BLaER1 (cell line): ENCODE results near the gene IFT122.

ENCODE experiments used
- H3K27ac ChIP-seq: shearing (Covaris generic); formaldehyde crosslinking; 2 replicates; pipeline ENCODE4 v1.8.1; 2022
- H3K27me3 ChIP-seq: shearing (Covaris generic); formaldehyde crosslinking; 2 replicates; pipeline ENCODE4 v1.8.1; 2022
- H3K36me3 ChIP-seq: shearing (Covaris generic); formaldehyde crosslinking; 2 replicates; pipeline ENCODE4 v1.8.1; 2022
- H3K4me1 ChIP-seq: shearing (Covaris generic); formaldehyde crosslinking; 2 replicates; pipeline ENCODE4 v1.8.1; 2022
- H3K4me2 ChIP-seq: shearing (Covaris generic); formaldehyde crosslinking; 2 replicates; pipeline ENCODE4 v1.8.1; 2022
- H3K4me3 ChIP-seq: shearing (Covaris generic); formaldehyde crosslinking; 2 replicates; pipeline ENCODE4 v1.8.1; 2022
- H3K9ac ChIP-seq: shearing (Covaris generic); formaldehyde crosslinking; 2 replicates; pipeline ENCODE4 v1.8.1; 2022
- H3K9me3 ChIP-seq: shearing (Covaris generic); formaldehyde crosslinking; 2 replicates; pipeline ENCODE4 v1.8.1; 2022
- H4K20me1 ChIP-seq: shearing (Covaris generic); formaldehyde crosslinking; 2 replicates; pipeline ENCODE4 v1.8.1; 2022
- Cebpa-rat ChIP-seq: shearing (Covaris generic); IDR thresholded peaks from 2 replicates; pipeline ENCODE4 v1.8.1; 2022

The IFT122 gene

GRCh38 chr3:129439226-129439816, 703 bp upstream of the IFT122 start:
- H3K36me3 ChIP-seq: peaks cover 36% of the 10 kb centered on the region
- H3K9ac ChIP-seq: peak overlapping the region; percentile 90
- no peaks in the 10 kb centered on the region for H3K27me3 ChIP-seq
- H3K27ac ChIP-seq: peak overlapping the region; percentile 92
- no peaks in the 10 kb centered on the region for H4K20me1 ChIP-seq
- H3K4me1 ChIP-seq: peaks cover 67% of the 10 kb centered on the region
- peak overlapping the region; percentile 79 for H3K4me2 ChIP-seq
- peak overlapping the region; percentile 87 for H3K4me3 ChIP-seq
- no peak for TF ChIP-seq Cebpa-rat
- no peaks in the 10 kb centered on the region for H3K9me3 ChIP-seq

DNA sequence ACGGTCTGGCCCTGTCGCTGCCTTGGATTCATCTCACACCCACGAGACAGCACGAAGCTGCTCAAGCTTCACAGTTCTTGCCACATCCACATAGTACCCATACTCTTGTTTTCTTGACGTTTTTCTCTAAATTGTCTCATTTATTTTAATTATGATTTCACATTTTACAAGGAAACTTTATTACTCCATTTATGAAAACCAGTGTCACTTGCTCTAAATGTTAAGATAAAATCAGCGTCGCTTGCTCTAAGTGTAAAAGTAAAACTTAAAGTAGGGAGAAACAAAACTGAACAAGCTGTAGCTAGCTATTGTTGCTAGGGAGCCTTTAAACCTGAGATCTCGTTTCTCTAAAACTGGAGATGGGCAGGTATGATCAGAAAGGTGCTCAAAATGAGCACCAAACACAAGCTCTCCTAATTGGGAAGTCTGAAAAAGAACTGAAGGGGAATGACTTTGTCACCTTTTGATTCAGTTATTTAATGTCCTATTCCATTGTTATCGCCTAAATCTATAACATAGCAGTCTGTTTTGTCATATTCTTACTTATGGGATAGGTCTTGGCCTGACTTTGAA, 680 bp downstream of the IFT122 start:
- Histone ChIP-seq H4K20me1 (no peaks in the 10 kb centered on the region), H3K4me1 (peaks cover 57% of the 10 kb centered on the region), H3K9me3 (no peaks in the 10 kb centered on the region), H3K4me3 (peak overlapping the region; percentile 87), H3K27me3 (no peaks in the 10 kb centered on the region), H3K4me2 (peak overlapping the region; percentile 94), H3K36me3 (peaks cover 24% of the 10 kb centered on the region), H3K9ac (peak overlapping the region; percentile 89), H3K27ac (peak overlapping the region; percentile 92)
- TF ChIP-seq Cebpa-rat: no peak

GRCh38 chr3:129441215-129441614, 1.2 kb downstream of the IFT122 start:
- Histone ChIP-seq H3K9ac (peak overlapping the region; percentile 89), H3K27ac (peak overlapping the region; percentile 92), H3K4me3 (peak overlapping the region; percentile 87), H3K36me3 (peaks cover 20% of the 10 kb centered on the region), H4K20me1 (no peaks in the 10 kb centered on the region), H3K4me1 (peaks cover 52% of the 10 kb centered on the region), H3K4me2 (peak overlapping the region; percentile 94), H3K9me3 (no peaks in the 10 kb centered on the region), H3K27me3 (no peaks in the 10 kb centered on the region)
- no peak for TF ChIP-seq Cebpa-rat

DNA sequence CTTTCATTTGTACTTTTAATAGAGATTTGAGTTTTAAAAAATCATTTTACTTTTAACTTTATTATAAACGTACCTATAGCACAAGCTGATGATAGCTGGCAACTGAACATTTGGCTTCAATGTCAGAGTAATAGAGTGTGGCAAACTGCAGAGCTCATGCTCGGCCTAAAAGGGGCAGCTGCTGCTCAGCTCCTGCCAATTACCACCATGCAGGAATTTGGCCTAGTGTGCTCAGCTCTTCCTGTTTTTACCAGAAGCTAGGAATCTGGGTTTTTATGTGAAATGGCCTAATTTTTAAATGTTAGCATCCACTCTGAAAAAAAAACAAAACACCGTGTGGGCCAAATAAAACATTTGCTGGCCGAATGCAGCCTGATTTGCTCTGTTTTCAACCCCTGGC, 1.8 kb downstream of the IFT122 start:
- H3K27ac ChIP-seq: peak overlapping the region; percentile 92
- no peaks in the 10 kb centered on the region for H4K20me1 ChIP-seq
- peak overlapping the region; percentile 89; the same call in 1 of the 2 replicates for H3K9ac ChIP-seq
- H3K36me3 ChIP-seq: peaks cover 14% of the 10 kb centered on the region
- TF ChIP-seq Cebpa-rat: no peak
- no peaks in the 10 kb centered on the region for H3K27me3 ChIP-seq
- peak overlapping the region; percentile 87; the same call in 1 of the 2 replicates for H3K4me3 ChIP-seq
- peaks cover 47% of the 10 kb centered on the region for H3K4me1 ChIP-seq
- H3K9me3 ChIP-seq: no peaks in the 10 kb centered on the region
- peak overlapping the region; percentile 94 for H3K4me2 ChIP-seq

DNA sequence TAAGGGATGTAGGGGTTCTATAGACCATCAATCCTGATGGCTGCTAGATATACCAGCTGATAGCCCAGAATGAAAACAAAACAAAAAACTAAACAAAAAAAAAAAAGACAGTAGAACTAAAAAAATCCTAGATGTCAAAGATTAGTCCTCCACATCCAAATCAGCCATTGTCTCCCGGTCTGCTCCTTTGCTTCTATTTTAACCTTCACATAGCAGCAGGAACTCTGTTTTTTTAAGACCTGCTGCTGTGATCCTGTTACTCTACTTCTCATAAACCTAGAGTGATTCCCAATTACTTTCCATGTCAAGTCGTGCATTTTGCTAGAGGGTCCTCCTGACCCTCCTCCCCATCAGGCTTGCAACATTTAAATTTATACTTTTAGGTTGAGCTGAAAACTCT, 2.5 kb downstream of the IFT122 start:
- Histone ChIP-seq H4K20me1 (no peaks in the 10 kb centered on the region), H3K9me3 (no peaks in the 10 kb centered on the region), H3K36me3 (peaks cover 7% of the 10 kb centered on the region), H3K4me3 (no peak overlapping the region), H3K9ac (no peak overlapping the region), H3K4me1 (peaks cover 40% of the 10 kb centered on the region), H3K27ac (no peak overlapping the region), H3K27me3 (no peaks in the 10 kb centered on the region), H3K4me2 (peak overlapping the region; percentile 94)
- no peak for TF ChIP-seq Cebpa-rat

- Histone ChIP-seq H3K4me2 (peak overlapping the region; percentile 94; the same call in 1 of the 2 replicates), H4K20me1 (no peaks in the 10 kb centered on the region), H3K4me3 (no peak overlapping the region), H3K9ac (no peak overlapping the region), H3K27me3 (no peaks in the 10 kb centered on the region), H3K4me1 (peaks cover 35% of the 10 kb centered on the region), H3K9me3 (no peaks in the 10 kb centered on the region), H3K36me3 (peaks cover 2% of the 10 kb centered on the region; the same call in 1 of the 2 replicates), H3K27ac (no peak overlapping the region)
- TF ChIP-seq Cebpa-rat: no peak
Observed at GRCh38 chr3:129442947-129443346, 2.9 kb downstream of the IFT122 start.

DNA sequence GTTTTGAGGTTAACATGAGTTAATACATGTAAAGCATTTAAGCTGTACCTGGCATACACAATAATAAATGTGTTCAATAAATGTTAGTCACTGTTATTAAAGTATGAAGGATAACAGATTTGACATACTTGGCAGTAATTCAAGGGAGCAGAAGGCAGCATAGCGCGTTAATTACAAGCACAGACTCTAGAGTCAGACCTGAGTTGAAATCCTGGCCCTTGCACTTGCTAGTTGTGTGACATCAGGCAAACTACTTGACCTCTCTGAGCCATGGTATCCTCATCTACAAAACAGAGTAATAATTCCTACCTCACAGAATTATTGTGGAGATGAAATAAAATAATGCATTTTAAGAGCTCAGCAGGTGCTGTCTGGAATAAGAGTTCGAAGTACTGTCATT, 5.4 kb downstream of the IFT122 start:
- peaks cover 22% of the 10 kb centered on the region for H3K4me1 ChIP-seq
- TF ChIP-seq Cebpa-rat: no peak

GRCh38 chr3:129446926-129447325, 6.9 kb downstream of the IFT122 start:
- no peak for TF ChIP-seq Cebpa-rat
- H3K9ac ChIP-seq: no peak overlapping the region
- no peaks in the 10 kb centered on the region for H4K20me1 ChIP-seq
- no peak overlapping the region for H3K27ac ChIP-seq
- no peaks in the 10 kb centered on the region for H3K9me3 ChIP-seq
- peaks cover 18% of the 10 kb centered on the region; the same call in 1 of the 2 replicates for H3K36me3 ChIP-seq
- peaks cover 9% of the 10 kb centered on the region for H3K4me1 ChIP-seq
- H3K27me3 ChIP-seq: no peaks in the 10 kb centered on the region
- no peak overlapping the region for H3K4me3 ChIP-seq
- H3K4me2 ChIP-seq: no peak overlapping the region

More for the DNA sequence above, 5.4 kb downstream of the IFT122 start:
- H3K36me3 ChIP-seq: 0 out of 2 replicates have a peak, but pooled peaks cover 7% of the 10 kb centered on the region
- no peak overlapping the region for H3K4me2 ChIP-seq
- no peak overlapping the region for H3K9ac ChIP-seq
- H3K9me3 ChIP-seq: no peaks in the 10 kb centered on the region
- H4K20me1 ChIP-seq: no peaks in the 10 kb centered on the region
- H3K27me3 ChIP-seq: no peaks in the 10 kb centered on the region
- H3K4me3 ChIP-seq: no peak overlapping the region
- H3K27ac ChIP-seq: no peak overlapping the region

DNA sequence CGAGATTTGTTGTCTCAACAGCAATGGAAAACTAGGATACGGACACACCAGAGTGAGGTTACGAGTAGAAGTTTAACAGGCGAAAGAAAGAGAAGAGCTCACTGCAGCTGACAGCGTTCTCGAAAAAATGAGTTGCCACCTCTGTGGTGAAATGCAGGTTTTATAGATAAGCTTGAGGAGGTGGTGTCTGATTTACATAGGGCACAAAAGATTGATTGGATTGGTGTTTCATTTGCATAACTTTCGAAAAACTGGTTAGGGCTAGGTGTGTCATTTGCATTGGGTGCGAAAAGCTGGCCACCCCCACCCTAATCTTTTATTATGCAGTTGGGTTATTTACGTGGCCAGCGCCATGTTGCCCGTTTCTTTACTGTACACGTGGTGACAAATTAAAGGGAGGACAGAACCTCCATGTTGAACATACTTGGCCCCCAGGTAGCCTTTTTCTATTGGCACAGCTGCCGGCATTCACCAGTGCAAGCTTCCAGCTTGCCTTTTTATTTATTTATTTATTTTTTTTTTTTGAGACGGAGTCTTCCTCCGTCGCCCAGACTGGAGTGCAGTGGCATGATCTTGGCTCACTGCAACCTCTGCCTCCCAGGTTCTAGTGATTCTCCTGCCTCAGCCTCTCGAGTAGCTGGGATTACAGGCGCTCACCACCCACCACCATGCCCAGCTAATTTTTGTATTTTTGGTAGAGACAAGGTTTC, 8.3 kb downstream of the IFT122 start:
- H3K4me1 ChIP-seq: no peaks in the 10 kb centered on the region
- H3K36me3 ChIP-seq: peaks cover 32% of the 10 kb centered on the region
- H3K9me3 ChIP-seq: no peaks in the 10 kb centered on the region
- no peak overlapping the region for H3K9ac ChIP-seq
- no peak for TF ChIP-seq Cebpa-rat
- H4K20me1 ChIP-seq: no peaks in the 10 kb centered on the region
- no peak overlapping the region for H3K27ac ChIP-seq
- H3K4me2 ChIP-seq: no peak overlapping the region
- H3K27me3 ChIP-seq: no peaks in the 10 kb centered on the region
- H3K4me3 ChIP-seq: no peak overlapping the region
